HepG2 (cell line): Measurements from ENCODE around the gene MEG3. TPM values are rescaled to one million over a fixed set of nuclear protein-coding genes. Genes with fewer than 3 reads are reported as not detected.

ENCODE experiments used
- ATAC-seq: fragments of 200-7000 bp; cut with Tn5 transposase; 3 replicates; pipeline ENCODE4 v1.9.1; 2020; ENCODE audit warnings: mild to moderate bottlenecking, moderate library complexity
- BruUV-seq: library from RNA; stranded (reverse); fragments of 400-500 nt; replicated peaks from 2 replicates; lab custom pipeline; 2021; lab: Mats Ljungman, UMichigan
- CTCF ChIA-PET: fragments of 300-600 bp; formaldehyde crosslinking; extraction: SDS; loops from one replicate; lab custom pipeline; 2021; ENCODE audit warnings: low total read pairs, inconsistent platforms, low intra/inter-chr PET ratio; lab: Yijun Ruan, JAX
- POLR2A ChIA-PET: fragments of 350-600 bp; sonication (Branson Sonifier 250); formaldehyde crosslinking; loops from one replicate; lab custom pipeline; 2020; ENCODE audit warnings: antibody characterized with exemption, inconsistent platforms; lab: Yijun Ruan, JAX
- DNase-seq: peaks from one replicate; pipeline ENCODE4 v3.0.0-alpha.2; 2015; ENCODE audit warnings: low spot score
- FAIRE-seq: peaks from 3 replicates; lab custom pipeline; 2011; peaks lifted over from hg19 to GRCh38; lab: Jason Lieb, UNC
- H2AFZ ChIP-seq: one replicate; pipeline ENCODE4 v1.6.1; 2011; ENCODE audit warnings: low read length, inconsistent platforms
- H3K27ac ChIP-seq: fragments of 300-600 bp; 3 replicates; pipeline ENCODE4 v1.8.0; 2011; ENCODE audit warnings: mixed run types, mild to moderate bottlenecking, mixed read lengths, low read length, inconsistent platforms; ENCODE audit not compliant: insufficient read depth; ENCODE audit errors: extremely low read length
- H3K27me3 ChIP-seq, 2 experiments: fragments of 200-600 bp in 1 of 2; 2 replicates in 1 of 2; 3 replicates in 1 of 2; pipeline versions ENCODE4 v1.6.0 to v1.8.0; 2011; ENCODE audit warnings: low read length in 2 of 2, mild to moderate bottlenecking in 2 of 2, moderate library complexity in 2 of 2, inconsistent platforms in 1 of 2; ENCODE audit not compliant: insufficient read depth in 2 of 2, control insufficient read depth in 1 of 2
- H3K36me3 ChIP-seq, 2 experiments: fragments of 200-600 bp in 1 of 2; replicated peaks in 1 of 2; 2 replicates in 1 of 2; 3 replicates in 1 of 2; pipeline versions ENCODE4 v1.5.1 to v1.8.0; 2011; ENCODE audit warnings: low read length in 2 of 2, inconsistent platforms in 1 of 2; ENCODE audit not compliant: insufficient read depth in 2 of 2, control insufficient read depth in 1 of 2
- H3K4me1 ChIP-seq: 2 replicates; pipeline ENCODE4 v1.5.1; 2012; ENCODE audit warnings: low read length, inconsistent platforms; ENCODE audit not compliant: insufficient read depth
- H3K4me2 ChIP-seq: 2 replicates; pipeline ENCODE4 v1.6.0; 2011; ENCODE audit warnings: low read depth, low read length, inconsistent platforms
- H3K4me3 ChIP-seq, 3 experiments: fragments of 200-600 bp in 1 of 3; sonication (generic), shearing (Covaris generic) in 1 of 3; replicated peaks in 1 of 3; 2 replicates each; pipeline ENCODE4 v1.5.1; 2011 to 2016; ENCODE audit warnings: low read length in 3 of 3, inconsistent platforms in 2 of 3, low read depth in 2 of 3, mild to moderate bottlenecking in 2 of 3, control low read depth in 1 of 3, mixed read lengths in 1 of 3; ENCODE audit not compliant: insufficient read depth in 1 of 3
- H3K79me2 ChIP-seq: one replicate; pipeline ENCODE4 v1.6.1; 2011; ENCODE audit warnings: low read length, inconsistent platforms; ENCODE audit not compliant: insufficient read depth
- H3K9ac ChIP-seq: 2 replicates; pipeline ENCODE4 v1.6.0; 2011; ENCODE audit warnings: mild to moderate bottlenecking, low read depth, low read length, inconsistent platforms; ENCODE audit not compliant: insufficient read depth
- H3K9me3 ChIP-seq: 2 replicates; pipeline ENCODE4 v1.5.1; 2012; ENCODE audit warnings: mild to moderate bottlenecking, low read length
- H4K20me1 ChIP-seq: 2 replicates; pipeline ENCODE4 v1.6.0; 2011; ENCODE audit warnings: inconsistent platforms, mild to moderate bottlenecking, low read length, moderate library complexity; ENCODE audit not compliant: insufficient read depth
- AGO1 ChIP-seq: fragments of 200-400 bp; formaldehyde crosslinking; IDR thresholded peaks from 2 replicates; pipeline ENCODE4 v1.6.1; 2017; ENCODE audit warnings: mild to moderate bottlenecking, low read depth, low read length, moderate library complexity; ENCODE audit not compliant: poor library complexity, severe bottlenecking
- AGO2 ChIP-seq: fragments of 200-400 bp; formaldehyde crosslinking; optimal IDR thresholded peaks from 2 replicates; pipeline ENCODE3; 2017; ENCODE audit warnings: mild to moderate bottlenecking, low read depth, low read length, moderate library complexity
- DZIP1 ChIP-seq: sonication (generic); formaldehyde crosslinking; IDR thresholded peaks from 2 replicates; pipeline ENCODE4 v1.5.0; 2020; ENCODE audit warnings: mild to moderate bottlenecking, missing genetic modification reagents
- ETV5 ChIP-seq: IDR thresholded peaks from 2 replicates; pipeline ENCODE4 v1.6.1; 2018; ENCODE audit warnings: missing biosample characterization, missing genetic modification reagents, inconsistent platforms, borderline replicate concordance
- KLF16 ChIP-seq, 2 experiments: sonication (generic) in 1 of 2; formaldehyde crosslinking in 1 of 2; IDR thresholded peaks; 2 replicates each; pipeline versions ENCODE4 v1.6.1 to v1.8.0; 2016 to 2023; ENCODE audit warnings: missing genetic modification reagents in 2 of 2, missing compliant biosample characterization in 1 of 2
- MTA3 ChIP-seq: sonication (generic); formaldehyde crosslinking; IDR thresholded peaks from 2 replicates; pipeline ENCODE4 v1.4.0; 2020; ENCODE audit warnings: missing genetic modification reagents
- PPARG ChIP-seq: conservative IDR thresholded peaks from 2 replicates; pipeline ENCODE4 v1.6.1; 2016; ENCODE audit warnings: missing biosample characterization, missing genetic modification reagents
- TEAD2 ChIP-seq: sonication (generic); formaldehyde crosslinking; IDR thresholded peaks from 2 replicates; pipeline ENCODE4 v1.9.0; 2021; ENCODE audit warnings: missing genetic modification reagents
- ZNF317 ChIP-seq: sonication (generic); formaldehyde crosslinking; IDR thresholded peaks from 2 replicates; pipeline ENCODE4 v1.5.0; 2020; ENCODE audit warnings: mild to moderate bottlenecking, missing genetic modification reagents
- ZNF557 ChIP-seq: sonication (generic); formaldehyde crosslinking; IDR thresholded peaks from 2 replicates; pipeline ENCODE4 v1.4.0; 2020; ENCODE audit warnings: missing genetic modification reagents
- ZNF567 ChIP-seq: sonication (generic); formaldehyde crosslinking; IDR thresholded peaks from 2 replicates; pipeline ENCODE4 v1.8.1; 2023; ENCODE audit warnings: mild to moderate bottlenecking, missing genetic modification reagents, borderline replicate concordance
- ZNF644 ChIP-seq: IDR thresholded peaks from 2 replicates; pipeline ENCODE4 v1.6.1; 2016; ENCODE audit warnings: low read depth
- WGBS: methylation state at CpG from one replicate; pipeline ENCODE4 v1.1.6; 2017; ENCODE audit warnings: low lambda C conversion rate; 5-methylcytosine and 5-hydroxymethylcytosine counted together
- in situ Hi-C: cut with HindIII; loops from 2 replicates; pipeline ENCODE4 v1.10.0; 2017; ENCODE audit warnings: low pct_unique_long_range_greater_than_20kb; ENCODE audit not compliant: extremely low pct_ligation_motif_present
- intact Hi-C: fragments of 100-400 bp; cut with micrococcal nuclease; formaldehyde crosslinking; loops from one replicate; pipeline ENCODE4 v1.10.0; 2022; ENCODE audit not compliant: unreplicated experiment
- polyA plus RNA-seq, 8 experiments: library from polyadenylated mRNA; depleted of rRNA in 3 of 8; stranded (reverse) in 7 of 8; unstranded in 1 of 8; fragments of >200 nt; fragmentation: Illumina TruSeq in 4 of 8; extraction: Trizol in 4 of 8; gene quantifications; 2 replicates each; pipeline versions ENCODE4 v1.2.1 to v1.2.3, GENCODE V29; 2011 to 2016; ENCODE audit warnings: low read depth in 4 of 8, missing spikeins in 1 of 8, mixed read lengths in 1 of 8; ENCODE audit not compliant: insufficient read depth in 1 of 8
- total RNA-seq, 5 experiments: library from RNA; depleted of rRNA; stranded (reverse); fragments of >200 nt; fragmentation: Illumina TruSeq; extraction: Trizol; gene quantifications; 2 replicates each; pipeline ENCODE4 v1.2.3, GENCODE V29; 2016; ENCODE audit warnings: low read depth in 1 of 5
- TF ChIP-seq, protein P1 (sequence below): sonication (generic); formaldehyde crosslinking; IDR thresholded peaks from 2 replicates; pipeline ENCODE4 v1.5.0; 2020; ENCODE audit warnings: mild to moderate bottlenecking, missing genetic modification reagents, moderate library complexity
- TF ChIP-seq, protein P2 (sequence below): sonication (generic); formaldehyde crosslinking; IDR thresholded peaks from 2 replicates; pipeline ENCODE4 v1.8.0; 2022; ENCODE audit warnings: mild to moderate bottlenecking, missing genetic modification reagents

MEG3 gene
- total and polyA plus RNA-seq, 2 of the 13 experiments (the other 11 are each of a cell fraction or from before 2014, with no cell fraction given) = 0.17 TPM; not detected in 1

GRCh38 chr14:100859781-100860180 lies 33.9 kb downstream of the MEG3 start:
- H2AFZ ChIP-seq = no peak overlapping the region
- WGBS = 56% methylated on average over 11 of the region's 18 CpGs
- in situ Hi-C loops = loop anchor here (5.0 kb wide), 1 partner anchor 38 kb away; no protein-coding TSS in a partner anchor
- DNase-seq (no peak), FAIRE-seq (no peak), ATAC-seq (no peak; the same call in 2 of the 3 replicates)
- intact Hi-C loops = no loop called here
- H3K4me2 ChIP-seq = no peak overlapping the region; the same call in 1 of the 2 replicates
- no peaks in the 10 kb centered on the region for H3K36me3 ChIP-seq
- H3K27me3 ChIP-seq = peaks cover 9 to 48% of the 10 kb centered on the region in 2 experiments; a peak in 4 of 5 replicates
- no peak overlapping the region for H3K4me3 ChIP-seq
- POLR2A ChIA-PET = no interaction called here
- peaks cover 51% of the 10 kb centered on the region for H3K4me1 ChIP-seq
- no peaks in the 10 kb centered on the region for H3K9me3 ChIP-seq
- CTCF ChIA-PET = no interaction called here
- no peaks in the 10 kb centered on the region for H4K20me1 ChIP-seq
- H3K9ac ChIP-seq = no peak overlapping the region
- no TSS peak for BruUV-seq
- H3K79me2 ChIP-seq = no peaks in the 10 kb centered on the region
- TF ChIP-seq, protein P1, sequence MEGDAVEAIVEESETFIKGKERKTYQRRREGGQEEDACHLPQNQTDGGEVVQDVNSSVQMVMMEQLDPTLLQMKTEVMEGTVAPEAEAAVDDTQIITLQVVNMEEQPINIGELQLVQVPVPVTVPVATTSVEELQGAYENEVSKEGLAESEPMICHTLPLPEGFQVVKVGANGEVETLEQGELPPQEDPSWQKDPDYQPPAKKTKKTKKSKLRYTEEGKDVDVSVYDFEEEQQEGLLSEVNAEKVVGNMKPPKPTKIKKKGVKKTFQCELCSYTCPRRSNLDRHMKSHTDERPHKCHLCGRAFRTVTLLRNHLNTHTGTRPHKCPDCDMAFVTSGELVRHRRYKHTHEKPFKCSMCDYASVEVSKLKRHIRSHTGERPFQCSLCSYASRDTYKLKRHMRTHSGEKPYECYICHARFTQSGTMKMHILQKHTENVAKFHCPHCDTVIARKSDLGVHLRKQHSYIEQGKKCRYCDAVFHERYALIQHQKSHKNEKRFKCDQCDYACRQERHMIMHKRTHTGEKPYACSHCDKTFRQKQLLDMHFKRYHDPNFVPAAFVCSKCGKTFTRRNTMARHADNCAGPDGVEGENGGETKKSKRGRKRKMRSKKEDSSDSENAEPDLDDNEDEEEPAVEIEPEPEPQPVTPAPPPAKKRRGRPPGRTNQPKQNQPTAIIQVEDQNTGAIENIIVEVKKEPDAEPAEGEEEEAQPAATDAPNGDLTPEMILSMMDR (CRISPR knock-in tag) = no peak
- TF ChIP-seq PPARG (CRISPR knock-in tag) (no peak), AGO2 (no peak), ZNF567 (CRISPR knock-in tag) (no peak), ZNF644 (CRISPR knock-in tag) (no peak), DZIP1 (CRISPR knock-in tag) (no peak), ZNF557 (CRISPR knock-in tag) (no peak), TEAD2 (CRISPR knock-in tag) (no peak), ZNF317 (CRISPR knock-in tag) (no peak), KLF16 (CRISPR knock-in tag; IDR thresholded peaks at IDR 0.05) (no peak), AGO1 (no peak), MTA3 (no peak), ETV5 (CRISPR knock-in tag) (no peak)
- TF ChIP-seq, protein P2, sequence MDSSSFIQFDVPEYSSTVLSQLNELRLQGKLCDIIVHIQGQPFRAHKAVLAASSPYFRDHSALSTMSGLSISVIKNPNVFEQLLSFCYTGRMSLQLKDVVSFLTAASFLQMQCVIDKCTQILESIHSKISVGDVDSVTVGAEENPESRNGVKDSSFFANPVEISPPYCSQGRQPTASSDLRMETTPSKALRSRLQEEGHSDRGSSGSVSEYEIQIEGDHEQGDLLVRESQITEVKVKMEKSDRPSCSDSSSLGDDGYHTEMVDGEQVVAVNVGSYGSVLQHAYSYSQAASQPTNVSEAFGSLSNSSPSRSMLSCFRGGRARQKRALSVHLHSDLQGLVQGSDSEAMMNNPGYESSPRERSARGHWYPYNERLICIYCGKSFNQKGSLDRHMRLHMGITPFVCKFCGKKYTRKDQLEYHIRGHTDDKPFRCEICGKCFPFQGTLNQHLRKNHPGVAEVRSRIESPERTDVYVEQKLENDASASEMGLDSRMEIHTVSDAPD (CRISPR knock-in tag) = no peak
- no peak overlapping the region for H3K27ac ChIP-seq
